ENCODE results near the gene ANKMY1. TPM values are rescaled to one million over a fixed set of nuclear protein-coding genes. Genes with fewer than 3 reads are reported as not detected.

Gene ANKMY1
- total and polyA plus RNA-seq, 2 of the 13 experiments (the other 11 are each of a cell fraction or from before 2014, with no cell fraction given), result 11.7 to 18.8 TPM

GRCh38 chr2:240568678-240569522 lies 11.1 kb upstream of the ANKMY1 start (continued):
- TF ChIP-seq ARNTL (CRISPR knock-in tag; IDR thresholded peaks at IDR 0.05) (no peak), ZXDC (CRISPR knock-in tag; IDR thresholded peaks at IDR 0.05) (peak; percentile 77; the same call in 1 of the 2 replicates), WIZ (CRISPR knock-in tag; IDR thresholded peaks at IDR 0.05) (no peak), NCOA5 (CRISPR knock-in tag; IDR thresholded peaks at IDR 0.05) (no peak), DNMT3B (CRISPR knock-in tag; conservative IDR thresholded peaks at IDR 0.05) (no peak), ZSCAN30 (CRISPR knock-in tag; IDR thresholded peaks at IDR 0.05) (no peak), CBX2 (IDR thresholded peaks at IDR 0.05; ENCODE audit: low read depth, low read length) (no peak), CBX2 (CRISPR knock-in tag; IDR thresholded peaks at IDR 0.05; ENCODE audit: low read depth) (no peak), SOX6 (IDR thresholded peaks at IDR 0.05) (no peak), SOX6 (CRISPR knock-in tag; IDR thresholded peaks at IDR 0.05) (no peak), ZNF766 (CRISPR knock-in tag; IDR thresholded peaks at IDR 0.05; ENCODE audit: borderline replicate concordance) (0 out of 2 replicates have a peak, but pooled peaks have one; percentile 57), MIXL1 (CRISPR knock-in tag; IDR thresholded peaks at IDR 0.05) (no peak), PHF21A (CRISPR knock-in tag; IDR thresholded peaks at IDR 0.05) (0 out of 2 replicates have a peak, but pooled peaks have one; percentile 29), KDM2A (CRISPR knock-in tag; IDR thresholded peaks at IDR 0.05; ENCODE audit: borderline replicate concordance, low read depth) (peak; percentile 75), ZNF101 (CRISPR knock-in tag; IDR thresholded peaks at IDR 0.05; ENCODE audit: borderline replicate concordance, low read depth) (no peak), HDAC2 (CRISPR knock-in tag; IDR thresholded peaks at IDR 0.05) (no peak), HNRNPK (IDR thresholded peaks at IDR 0.05; ENCODE audit: low read depth, low read length, poor library complexity, severe bottlenecking) (peak; percentile 47), THAP11 (CRISPR knock-in tag; IDR thresholded peaks at IDR 0.05) (peak; percentile 56; the same call in 1 of the 2 replicates), ZNF773 (CRISPR knock-in tag; IDR thresholded peaks at IDR 0.05; ENCODE audit: borderline replicate concordance) (0 out of 2 replicates have a peak, but pooled peaks have one; percentile 20)
- TF ChIP-seq, protein P1, sequence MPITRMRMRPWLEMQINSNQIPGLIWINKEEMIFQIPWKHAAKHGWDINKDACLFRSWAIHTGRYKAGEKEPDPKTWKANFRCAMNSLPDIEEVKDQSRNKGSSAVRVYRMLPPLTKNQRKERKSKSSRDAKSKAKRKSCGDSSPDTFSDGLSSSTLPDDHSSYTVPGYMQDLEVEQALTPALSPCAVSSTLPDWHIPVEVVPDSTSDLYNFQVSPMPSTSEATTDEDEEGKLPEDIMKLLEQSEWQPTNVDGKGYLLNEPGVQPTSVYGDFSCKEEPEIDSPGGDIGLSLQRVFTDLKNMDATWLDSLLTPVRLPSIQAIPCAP (CRISPR knock-in tag; IDR thresholded peaks at IDR 0.05; ENCODE audit: low read depth), result no peak
- TF ChIP-seq, protein P2, sequence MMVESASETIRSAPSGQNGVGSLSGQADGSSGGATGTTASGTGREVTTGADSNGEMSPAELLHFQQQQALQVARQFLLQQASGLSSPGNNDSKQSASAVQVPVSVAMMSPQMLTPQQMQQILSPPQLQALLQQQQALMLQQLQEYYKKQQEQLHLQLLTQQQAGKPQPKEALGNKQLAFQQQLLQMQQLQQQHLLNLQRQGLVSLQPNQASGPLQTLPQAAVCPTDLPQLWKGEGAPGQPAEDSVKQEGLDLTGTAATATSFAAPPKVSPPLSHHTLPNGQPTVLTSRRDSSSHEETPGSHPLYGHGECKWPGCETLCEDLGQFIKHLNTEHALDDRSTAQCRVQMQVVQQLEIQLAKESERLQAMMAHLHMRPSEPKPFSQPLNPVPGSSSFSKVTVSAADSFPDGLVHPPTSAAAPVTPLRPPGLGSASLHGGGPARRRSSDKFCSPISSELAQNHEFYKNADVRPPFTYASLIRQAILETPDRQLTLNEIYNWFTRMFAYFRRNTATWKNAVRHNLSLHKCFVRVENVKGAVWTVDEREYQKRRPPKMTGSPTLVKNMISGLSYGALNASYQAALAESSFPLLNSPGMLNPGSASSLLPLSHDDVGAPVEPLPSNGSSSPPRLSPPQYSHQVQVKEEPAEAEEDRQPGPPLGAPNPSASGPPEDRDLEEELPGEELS (CRISPR knock-in tag; IDR thresholded peaks at IDR 0.05), result no peak
- TF ChIP-seq, protein P3, sequence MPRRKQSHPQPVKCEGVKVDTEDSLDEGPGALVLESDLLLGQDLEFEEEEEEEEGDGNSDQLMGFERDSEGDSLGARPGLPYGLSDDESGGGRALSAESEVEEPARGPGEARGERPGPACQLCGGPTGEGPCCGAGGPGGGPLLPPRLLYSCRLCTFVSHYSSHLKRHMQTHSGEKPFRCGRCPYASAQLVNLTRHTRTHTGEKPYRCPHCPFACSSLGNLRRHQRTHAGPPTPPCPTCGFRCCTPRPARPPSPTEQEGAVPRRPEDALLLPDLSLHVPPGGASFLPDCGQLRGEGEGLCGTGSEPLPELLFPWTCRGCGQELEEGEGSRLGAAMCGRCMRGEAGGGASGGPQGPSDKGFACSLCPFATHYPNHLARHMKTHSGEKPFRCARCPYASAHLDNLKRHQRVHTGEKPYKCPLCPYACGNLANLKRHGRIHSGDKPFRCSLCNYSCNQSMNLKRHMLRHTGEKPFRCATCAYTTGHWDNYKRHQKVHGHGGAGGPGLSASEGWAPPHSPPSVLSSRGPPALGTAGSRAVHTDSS (CRISPR knock-in tag; conservative IDR thresholded peaks at IDR 0.05), result no peak
- TF ChIP-seq, protein P4, sequence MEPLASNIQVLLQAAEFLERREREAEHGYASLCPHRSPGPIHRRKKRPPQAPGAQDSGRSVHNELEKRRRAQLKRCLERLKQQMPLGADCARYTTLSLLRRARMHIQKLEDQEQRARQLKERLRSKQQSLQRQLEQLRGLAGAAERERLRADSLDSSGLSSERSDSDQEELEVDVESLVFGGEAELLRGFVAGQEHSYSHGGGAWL (CRISPR knock-in tag; IDR thresholded peaks at IDR 0.05), result no peak

Data from HepG2 (cell line).